SK-N-MC (cell line): ENCODE results near the gene KRT82.

Experiments used
- EZH2 ChIP-seq: fragments of 200-600 bp; sonication (generic); IDR thresholded peaks from one replicate; pipeline ENCODE4 v1.6.1; 2017; ENCODE audit warnings: antibody characterized with exemption
- POLR2AphosphoS5 ChIP-seq: IDR thresholded peaks from 2 replicates; pipeline ENCODE4 v1.6.1; 2012; ENCODE audit warnings: mild to moderate bottlenecking, low read depth, low read length, borderline replicate concordance

DNA sequence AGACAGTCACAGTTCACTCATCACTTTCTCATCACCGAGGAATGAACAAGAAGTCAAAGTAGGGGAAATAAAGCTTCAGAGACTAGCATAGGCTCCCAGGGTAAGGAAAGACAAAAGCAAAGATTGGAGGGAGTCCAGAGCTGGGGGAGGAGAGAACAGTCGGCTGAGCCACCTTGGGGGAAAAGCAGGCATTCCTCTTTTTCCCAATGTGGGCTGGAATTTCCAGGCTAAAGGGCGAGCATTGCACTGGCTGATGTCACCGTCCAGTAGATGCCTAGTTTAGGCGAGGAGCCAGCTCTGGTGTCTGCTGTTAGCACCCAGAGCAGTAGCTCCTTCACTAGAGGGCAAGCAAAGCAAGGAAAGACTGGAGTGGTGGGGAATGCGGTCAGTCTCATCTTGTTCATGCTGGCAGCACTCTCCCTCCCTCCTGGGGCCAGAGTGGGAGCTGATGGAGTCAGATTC, 36.5 kb upstream of the KRT82 start:
- TF ChIP-seq POLR2AphosphoS5 (no peak), EZH2 (no peak)
